Stimulated activated CD4-positive, alpha-beta T cell treated with anti-CD3 and anti-CD28 coated beads, Interleukin-1b, Interleukin-23, amount 100 ng/mL, for 1 hour (primary cell): ENCODE results near the gene SEMA4B.
"Not testable (repeated sequence)": the region's sequence is repeated elsewhere in the genome, so short reads cannot be mapped to it uniquely, and the experiment has no call there.

Experiments used
- DNase-seq, 2 donors: peaks; one replicate each; pipeline ENCODE4 v3.0.0-alpha.2; 2020; ENCODE audit warnings: low read depth in 2 of 2

Gene SEMA4B

DNA sequence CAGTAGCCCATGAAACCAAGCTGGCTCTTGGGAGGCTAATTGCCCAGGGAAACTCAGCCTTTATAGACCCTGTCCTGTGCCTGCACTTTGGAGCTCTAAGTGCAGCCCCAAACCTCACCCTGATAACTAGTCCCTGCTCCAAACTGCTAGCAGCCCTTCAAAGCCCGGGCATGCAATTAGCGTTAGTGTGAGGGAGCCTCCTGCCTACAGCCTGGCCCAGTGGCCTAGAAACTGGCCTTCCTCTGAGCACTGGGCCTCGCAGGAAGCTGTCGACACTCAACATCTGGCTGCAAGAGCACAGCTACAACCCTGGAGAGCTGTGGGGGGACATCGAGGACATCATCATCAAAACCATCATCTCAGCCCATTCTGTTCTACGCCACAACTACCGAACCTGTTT lies 56.6 kb downstream of the SEMA4B start:
- DNase-seq: no peak

DNA sequence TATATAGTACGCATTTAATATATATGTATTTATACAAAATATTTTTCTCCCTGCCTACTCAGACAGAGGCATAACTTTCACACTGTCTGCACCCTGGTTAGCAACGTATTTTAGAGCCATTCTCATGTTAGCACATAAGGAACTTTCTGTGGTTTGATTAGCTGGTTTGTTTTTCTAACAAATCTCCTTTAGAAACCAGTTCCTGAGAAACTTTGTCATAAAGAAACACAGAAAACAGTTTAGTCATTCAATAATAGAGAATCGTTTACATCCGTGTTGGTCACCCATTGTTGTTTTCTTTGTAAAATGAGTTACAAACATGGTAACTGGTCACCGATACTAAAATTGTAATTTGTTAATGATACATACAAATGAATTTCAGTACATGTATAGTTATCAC lies 58.4 kb downstream of the SEMA4B start:
- DNase-seq: no peak

DNA sequence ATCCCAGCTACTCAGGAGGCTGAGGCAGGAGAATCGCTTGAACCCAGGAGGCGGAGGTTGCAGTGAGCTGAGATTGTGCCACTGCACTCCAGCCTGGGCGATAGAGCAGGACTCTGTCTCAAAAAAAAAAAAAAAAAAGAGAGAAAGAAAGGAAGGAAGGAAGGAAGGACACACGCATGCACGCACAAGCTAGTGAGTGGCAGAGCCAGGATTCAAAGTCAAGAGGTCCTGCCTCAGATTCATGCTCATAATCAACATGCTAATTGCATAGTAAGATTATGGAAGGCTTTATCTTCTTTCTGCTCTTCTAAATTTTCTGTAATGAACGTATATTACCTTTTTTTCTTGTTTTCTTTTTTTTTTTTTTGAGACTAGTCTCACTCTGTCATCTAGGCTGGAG lies 59.6 kb downstream of the SEMA4B start:
- not testable (repeated sequence) for DNase-seq

DNA sequence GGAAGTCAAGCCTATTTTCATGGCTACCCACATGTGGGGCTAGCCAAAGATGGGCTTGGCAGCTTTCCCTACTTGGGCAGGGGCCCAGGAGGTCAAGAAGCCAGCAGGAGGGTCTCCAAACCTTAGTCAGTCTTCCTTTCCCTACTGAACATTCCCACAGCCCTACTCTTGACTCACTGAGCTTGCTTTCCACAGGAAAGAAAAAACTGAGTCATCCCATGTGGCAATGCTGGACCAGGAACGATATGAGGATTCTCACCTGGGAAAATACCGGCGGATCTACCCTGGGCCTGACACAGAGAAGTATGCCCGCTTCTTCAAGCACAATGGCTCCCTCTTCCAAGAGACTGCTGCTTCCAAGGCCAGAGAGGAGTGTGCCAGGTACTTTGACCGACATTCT lies 60.7 kb downstream of the SEMA4B start:
- no peak for DNase-seq

DNA sequence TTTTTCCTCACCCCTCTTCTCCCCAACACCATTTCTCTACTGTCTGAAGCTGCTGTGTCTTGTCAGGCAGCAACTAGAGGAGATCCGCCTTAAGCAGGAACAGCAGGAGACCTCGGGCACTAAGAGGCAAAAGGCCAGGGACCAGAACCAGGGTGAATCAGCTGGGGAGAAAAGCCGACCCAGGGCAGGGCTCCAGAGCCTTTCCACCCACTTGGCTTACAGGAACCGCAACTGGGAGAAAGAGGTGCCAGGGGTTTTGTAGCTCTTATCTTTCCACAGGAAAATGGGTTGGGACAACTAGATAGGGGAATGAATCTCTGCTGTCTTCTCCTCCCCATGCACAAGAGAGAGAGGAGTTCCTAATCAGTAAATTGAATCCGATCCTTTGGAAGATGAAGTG lies 61.3 kb downstream of the SEMA4B start:
- no peak for DNase-seq

DNA sequence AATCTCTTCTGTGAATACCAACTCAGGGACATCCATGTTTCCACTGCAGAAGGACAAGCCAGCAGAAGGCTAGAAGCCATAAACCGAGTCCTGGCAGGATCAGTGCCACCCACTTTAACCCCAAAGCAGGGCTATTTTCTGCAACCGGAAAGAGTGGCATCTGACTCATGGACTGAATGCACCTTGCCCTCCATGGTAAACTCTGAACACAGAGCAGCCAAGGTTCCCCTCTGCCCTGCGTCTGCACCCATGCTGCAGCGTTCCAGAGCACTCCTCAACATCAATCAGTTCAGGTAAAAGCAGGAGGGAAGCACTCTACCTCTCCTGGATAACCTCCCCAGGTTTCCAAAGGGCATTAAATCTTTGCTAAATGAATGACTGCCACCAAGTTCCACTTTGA lies 63.5 kb downstream of the SEMA4B start:
- DNase-seq: no peak

DNA sequence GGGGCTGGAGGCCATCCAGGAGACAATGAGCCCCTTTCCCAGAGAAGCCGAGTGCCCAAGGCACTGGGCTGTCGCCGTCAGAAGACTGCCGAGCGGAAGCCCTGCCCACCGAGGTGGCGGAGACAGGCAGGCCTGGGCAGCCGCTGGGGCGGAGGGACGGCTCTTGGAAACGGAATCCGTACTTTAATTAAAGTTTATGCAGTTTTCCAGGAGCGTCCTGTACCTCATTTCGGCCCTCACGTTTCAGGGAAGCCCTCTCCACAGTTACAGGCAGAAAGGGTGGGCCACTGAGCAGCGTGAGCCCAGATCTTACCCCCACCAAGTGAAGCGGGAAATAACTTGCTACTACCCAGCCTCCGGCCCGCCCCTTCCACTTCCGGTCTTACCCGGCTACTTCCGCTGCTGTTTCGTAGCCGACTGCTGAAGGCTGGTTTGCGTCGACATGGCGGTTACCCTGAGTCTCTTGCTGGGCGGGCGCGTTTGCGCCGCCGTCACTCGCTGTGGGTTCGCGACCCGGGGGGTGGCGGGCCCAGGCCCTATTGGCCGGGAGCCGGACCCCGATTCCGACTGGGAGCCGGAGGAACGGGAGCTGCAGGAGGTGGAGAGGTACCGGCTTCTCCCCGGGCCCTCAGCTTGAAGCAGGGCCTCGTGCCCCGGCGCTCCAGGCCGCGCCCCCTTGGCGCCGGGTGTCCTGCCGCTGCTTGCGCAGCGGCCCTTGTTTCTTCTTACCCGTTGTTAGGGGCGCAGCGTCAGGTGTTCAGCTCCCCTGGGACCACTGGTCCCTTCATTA lies 64.3 kb downstream of the SEMA4B start, which contains the start of gene NGRN:
Gene NGRN, plus strand, starts transcription at position 402 of the 790 bp plus-strand sequence. Its CDS starts 41 bp downstream, at position 443.
- DNase-seq: peak; percentile 77 to 80

DNA sequence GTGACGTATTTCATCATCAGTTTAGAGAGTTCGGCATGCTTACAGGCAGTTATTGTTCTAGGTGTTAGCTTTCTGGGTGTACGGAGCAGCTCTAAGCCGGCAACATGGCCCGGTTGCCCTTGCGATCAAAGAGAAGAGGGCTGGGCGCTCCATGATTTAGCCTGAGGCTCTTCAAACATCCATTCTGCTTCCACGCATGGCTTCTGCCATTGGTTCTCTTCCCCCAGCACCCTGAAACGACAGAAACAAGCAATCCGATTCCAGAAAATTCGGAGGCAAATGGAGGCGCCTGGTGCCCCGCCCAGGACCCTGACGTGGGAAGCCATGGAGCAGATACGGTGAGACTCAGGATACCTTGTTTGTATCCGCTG lies 64.9 kb downstream of the SEMA4B start:
- peak in 1 of 2 donors; percentile 10 for DNase-seq

DNA sequence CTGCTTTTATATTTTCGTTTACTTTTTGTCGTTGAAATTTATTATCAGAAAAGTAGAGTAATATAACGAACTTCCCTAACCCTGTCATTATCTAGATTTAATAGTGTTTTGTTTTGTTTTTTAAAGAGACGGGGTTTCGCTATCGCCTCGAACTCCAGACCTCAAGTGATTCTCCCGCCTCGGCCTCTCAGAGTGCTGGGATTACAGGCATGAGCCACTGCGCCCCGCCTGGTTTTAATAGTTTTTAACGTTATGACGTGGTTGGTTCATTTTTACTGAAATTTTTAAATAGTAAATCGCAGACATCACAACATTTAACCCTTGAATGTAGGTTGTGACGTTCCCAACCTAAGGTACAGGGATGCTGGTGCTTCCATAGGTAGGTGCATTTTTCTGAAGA lies 65.4 kb downstream of the SEMA4B start:
- no peak for DNase-seq

DNA sequence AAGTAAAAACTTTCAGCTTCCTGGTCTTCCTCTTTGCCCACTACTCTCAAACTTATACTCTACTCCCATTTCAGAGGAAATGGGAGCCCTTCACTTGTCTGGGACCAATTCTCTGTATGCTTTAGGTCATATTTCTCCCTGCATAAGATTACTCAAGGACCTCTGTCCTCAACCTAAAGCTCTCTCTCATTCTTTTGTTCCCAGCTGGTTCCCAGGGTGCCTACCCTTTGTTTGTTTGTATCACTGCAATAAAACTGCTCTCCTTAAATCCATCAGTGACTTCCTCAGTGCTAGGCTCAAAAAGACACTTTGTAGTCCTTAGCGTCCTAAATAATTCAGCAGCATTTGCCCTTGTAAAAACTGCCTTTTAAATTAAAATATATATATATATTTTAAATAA lies 67.3 kb downstream of the SEMA4B start:
- no peak for DNase-seq

DNA sequence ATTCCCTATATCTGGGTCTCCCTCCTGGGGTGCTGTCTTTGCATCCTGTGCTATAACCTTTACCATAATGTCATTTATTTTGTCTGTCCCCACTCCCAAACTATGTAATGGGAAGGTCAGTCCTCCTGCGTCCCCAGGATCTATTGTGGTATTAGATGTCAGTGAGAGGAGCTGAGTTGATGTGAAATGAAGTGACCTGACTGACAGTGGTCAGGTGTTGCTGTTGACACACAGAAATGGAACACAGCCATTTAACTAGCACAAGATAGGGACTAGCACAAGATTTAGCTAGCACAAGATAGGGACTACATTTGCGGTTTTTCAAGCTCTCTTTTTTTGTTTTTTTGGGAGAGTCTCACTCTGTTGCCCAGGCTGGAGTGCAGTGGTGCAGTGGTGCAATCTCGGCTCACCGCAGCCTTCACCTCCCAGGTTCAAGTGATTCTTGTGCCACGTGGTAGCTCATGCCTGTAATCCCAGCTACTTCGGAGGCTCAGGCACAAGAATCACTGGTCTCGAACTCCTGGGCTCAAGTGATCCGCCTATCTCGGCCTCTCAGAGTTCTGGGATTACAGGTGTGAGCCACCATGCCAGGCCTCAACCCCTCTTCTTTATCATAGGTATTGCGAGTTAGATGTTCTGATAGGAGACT lies 69.5 kb downstream of the SEMA4B start:
- no peak for DNase-seq

DNA sequence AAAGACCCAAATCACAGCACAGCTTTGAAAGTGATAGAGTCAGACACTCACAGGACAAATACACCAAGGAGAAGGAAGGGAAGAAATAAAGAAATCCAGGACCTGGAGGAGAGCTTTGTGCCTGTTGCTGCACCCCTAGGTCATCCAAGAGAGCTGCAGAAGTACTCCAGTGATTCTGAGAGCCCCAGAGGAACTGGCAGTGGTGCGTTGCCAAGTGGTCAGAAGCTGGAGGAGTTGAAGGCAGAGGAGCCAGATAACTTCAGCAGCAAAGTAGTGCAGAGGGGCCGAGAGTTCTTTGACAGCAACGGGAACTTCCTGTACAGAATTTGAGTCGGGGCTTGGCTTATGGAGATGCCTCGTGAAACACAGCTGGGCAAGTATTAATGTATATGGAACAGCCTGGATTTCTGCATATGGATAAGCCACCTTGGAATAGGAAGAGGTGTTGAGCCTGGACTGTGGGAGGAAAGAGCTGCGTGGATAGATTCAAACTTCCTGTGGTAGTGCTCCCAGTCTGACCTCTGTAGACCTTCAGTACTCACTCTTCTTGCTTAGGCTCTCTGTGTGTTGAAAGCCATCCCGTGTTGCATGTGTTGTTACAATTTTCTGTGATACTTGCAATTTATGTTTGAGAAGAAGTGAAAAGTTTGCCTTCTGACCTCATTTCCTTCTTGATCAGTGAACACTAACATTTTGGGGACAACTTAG lies 70.5 kb downstream of the SEMA4B start:
- DNase-seq: no peak

DNA sequence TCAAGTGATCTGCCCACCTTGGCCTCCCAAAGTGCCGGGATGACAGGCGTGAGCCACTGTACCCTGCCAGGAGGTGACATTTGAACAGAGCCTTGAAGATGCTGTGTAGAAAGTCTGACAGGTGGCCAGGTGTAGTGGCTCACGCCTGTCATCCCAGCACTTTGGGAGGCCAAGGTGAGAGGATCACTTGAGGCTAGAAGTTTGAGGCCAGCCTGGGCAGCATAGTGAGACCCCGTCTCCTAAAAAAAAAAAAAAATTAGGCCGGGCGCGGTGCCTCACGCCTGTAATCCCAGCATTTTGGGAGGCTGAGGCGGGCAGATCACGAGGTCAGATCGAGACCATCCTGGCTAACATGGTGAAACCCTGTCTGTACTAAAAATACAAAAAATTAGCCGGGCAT lies 77.3 kb downstream of the SEMA4B start:
- DNase-seq: not testable (repeated sequence)
